A549 (cell line): ENCODE measurements around the gene TMEM250.

ENCODE experiments used
- CBX8 ChIP-seq: fragments of 200-600 bp; sonication (generic); IDR thresholded peaks from 2 replicates; pipeline ENCODE4 v1.6.1; 2016
- RAD21 ChIP-seq, 2 experiments: fragments of >200 bp in 1 of 2; sonication (Bioruptor Twin) in 1 of 2; formaldehyde crosslinking in 1 of 2; IDR thresholded peaks in 1 of 2; conservative IDR thresholded peaks in 1 of 2; 2 replicates in 1 of 2; 3 replicates in 1 of 2; pipeline ENCODE4 v1.6.1; 2012 to 2018; ENCODE audit warnings: inconsistent platforms in 1 of 2
- SREBF2 ChIP-seq: fragments of 450-650 bp; IDR thresholded peaks from 2 replicates; pipeline ENCODE4 v1.6.1; 2014; ENCODE audit warnings: mild to moderate bottlenecking, moderate library complexity
- TF ChIP-seq, protein P1 (sequence below): fragments of >200 bp; sonication (Bioruptor Twin); formaldehyde crosslinking; IDR thresholded peaks from 3 replicates; pipeline ENCODE4 v1.5.1; 2016

DNA sequence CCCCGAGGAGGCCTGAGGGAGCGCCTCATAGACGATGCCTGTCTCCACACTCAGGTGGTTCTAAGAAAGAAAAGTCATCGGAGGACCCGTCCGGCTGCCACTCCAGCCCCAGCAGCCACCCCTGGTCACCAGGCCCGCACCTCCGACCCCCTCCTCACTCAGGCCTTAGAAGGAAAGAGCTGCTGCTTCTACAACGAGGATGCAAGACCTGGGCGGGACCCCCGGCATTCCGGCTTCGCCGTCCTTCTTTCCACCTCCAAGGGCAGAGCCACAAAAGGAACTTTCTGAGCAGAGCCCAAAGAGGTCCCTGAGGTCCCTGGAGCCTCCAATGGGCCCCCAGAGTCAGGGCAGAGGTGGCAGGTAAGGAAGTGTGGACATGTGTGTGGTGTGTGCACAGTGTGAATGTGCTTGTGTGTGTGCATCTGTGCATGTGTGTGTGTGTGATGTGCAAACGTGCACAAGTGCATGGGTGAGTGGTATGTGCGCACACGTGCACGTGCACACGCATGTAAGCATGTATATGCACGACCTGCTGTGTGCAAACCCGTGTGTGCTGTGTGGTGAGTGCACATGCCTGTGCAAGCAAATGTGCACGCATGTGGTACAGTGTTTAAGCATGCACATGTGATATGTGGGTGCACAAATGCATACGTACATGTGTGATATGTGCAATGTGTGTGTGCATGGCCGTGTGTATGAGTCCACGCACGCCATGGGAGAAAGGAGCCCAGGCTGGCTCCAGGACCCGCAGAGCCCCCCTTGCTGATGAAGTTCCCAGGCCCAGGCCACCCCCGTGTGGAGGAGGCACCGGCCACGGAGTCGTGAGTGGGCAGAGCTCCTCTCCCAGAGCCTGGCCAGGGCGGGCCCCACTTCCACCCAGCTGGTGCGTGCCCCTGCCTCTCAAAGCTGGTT is 27.7 kb upstream of the TMEM250 start:
- TF ChIP-seq CBX8, result no peak
- no peak for TF ChIP-seq SREBF2
- no peak for TF ChIP-seq RAD21 (conservative IDR thresholded peaks at IDR 0.05 in 1 of 2, IDR thresholded peaks at IDR 0.05 in 1 of 2)
- TF ChIP-seq, protein P1, sequence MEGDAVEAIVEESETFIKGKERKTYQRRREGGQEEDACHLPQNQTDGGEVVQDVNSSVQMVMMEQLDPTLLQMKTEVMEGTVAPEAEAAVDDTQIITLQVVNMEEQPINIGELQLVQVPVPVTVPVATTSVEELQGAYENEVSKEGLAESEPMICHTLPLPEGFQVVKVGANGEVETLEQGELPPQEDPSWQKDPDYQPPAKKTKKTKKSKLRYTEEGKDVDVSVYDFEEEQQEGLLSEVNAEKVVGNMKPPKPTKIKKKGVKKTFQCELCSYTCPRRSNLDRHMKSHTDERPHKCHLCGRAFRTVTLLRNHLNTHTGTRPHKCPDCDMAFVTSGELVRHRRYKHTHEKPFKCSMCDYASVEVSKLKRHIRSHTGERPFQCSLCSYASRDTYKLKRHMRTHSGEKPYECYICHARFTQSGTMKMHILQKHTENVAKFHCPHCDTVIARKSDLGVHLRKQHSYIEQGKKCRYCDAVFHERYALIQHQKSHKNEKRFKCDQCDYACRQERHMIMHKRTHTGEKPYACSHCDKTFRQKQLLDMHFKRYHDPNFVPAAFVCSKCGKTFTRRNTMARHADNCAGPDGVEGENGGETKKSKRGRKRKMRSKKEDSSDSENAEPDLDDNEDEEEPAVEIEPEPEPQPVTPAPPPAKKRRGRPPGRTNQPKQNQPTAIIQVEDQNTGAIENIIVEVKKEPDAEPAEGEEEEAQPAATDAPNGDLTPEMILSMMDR, result no peak
